ENCODE measurements around the gene FLOT1. TPM values are rescaled to one million over a fixed set of nuclear protein-coding genes. Genes with fewer than 3 reads are reported as not detected.

The FLOT1 gene
- total RNA-seq, 2 experiments from 2014 or later = 66.7 to 108 TPM

DNA sequence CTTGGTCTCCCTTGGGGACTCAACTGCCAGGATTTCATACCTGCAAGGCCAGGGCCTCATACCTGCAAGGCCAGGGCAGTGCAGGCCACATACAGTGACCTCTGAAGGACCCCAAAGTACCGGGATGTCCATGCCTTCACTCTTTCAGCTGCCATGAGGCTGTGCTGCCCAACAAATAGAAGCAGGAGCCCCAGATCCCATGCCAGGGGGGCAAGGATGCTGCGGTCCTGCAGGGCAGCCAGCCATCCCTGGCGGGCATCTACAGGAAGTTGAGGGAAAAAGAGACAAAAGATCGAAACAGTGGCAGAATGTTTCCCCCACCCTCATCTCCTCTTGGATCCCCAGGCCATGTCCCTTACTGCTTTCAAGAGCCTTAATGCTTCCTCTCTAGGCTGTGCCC is 52.5 kb downstream of the FLOT1 start:
- peak overlapping the region; percentile 99 for H3K4me2 ChIP-seq (ENCODE audit: low read length)
- CTCF ChIA-PET (ENCODE audit: unreplicated experiment) = interaction anchor here (0.6 kb wide), 2 partner anchors 17 to 27 kb away, joined by 3 read pairs; partner anchors contain the start of gene DHX16
- no TSS peak for BruUV-seq (replicated peaks)
- H4K20me1 ChIP-seq (ENCODE audit: insufficient read depth, low read length) = peaks cover 2% of the 10 kb centered on the region; the same call in 1 of the 2 replicates
- intact Hi-C loops (cut with micrococcal nuclease; ENCODE audit: unreplicated experiment) = loop anchor here (5.0 to 10.0 kb wide), 2 partner anchors 73 to 805 kb away; partner anchors contain the start of genes MICB, MRPS18B and PPP1R10
- H2AFZ ChIP-seq (ENCODE audit: low read length) = no peak overlapping the region
- H3K4me1 ChIP-seq (ENCODE audit: insufficient read depth, low read length, poor library complexity, severe bottlenecking) = peaks cover 38% of the 10 kb centered on the region
- no peaks in the 10 kb centered on the region for H3K9me3 ChIP-seq (ENCODE audit: low read length)
- POLR2A ChIA-PET = interaction anchor here (2.0 to 6.3 kb wide), 2 partner anchors 23 to 30 kb away, joined by 10 to 71 read pairs; partner anchors contain the start of genes MDC1 and TUBB
- TF ChIP-seq CTCF (conservative IDR thresholded peaks at IDR 0.05; ENCODE audit: low read length) (no peak), EZH2phosphoT487 (IDR thresholded peaks at IDR 0.05; ENCODE audit: borderline replicate concordance, low read depth, low read length) (no peak)
- peak overlapping the region; percentile 95 for H3K4me3 ChIP-seq (ENCODE audit: low read depth, low read length, poor library complexity, severe bottlenecking)
- DNase-seq (ENCODE audit: low spot score) = no peak
- H3K9me2 ChIP-seq (ENCODE audit: insufficient read depth, low read length) = no peaks in the 10 kb centered on the region
- peak overlapping the region; percentile 95 for H3K27ac ChIP-seq (ENCODE audit: low read depth, low read length, poor library complexity, severe bottlenecking)
- H3K36me3 ChIP-seq (ENCODE audit: insufficient read depth, low read length) = peaks cover 14% of the 10 kb centered on the region
- H3K79me2 ChIP-seq (ENCODE audit: insufficient read depth, low read depth, low read length) = peaks cover 49% of the 10 kb centered on the region

DNA sequence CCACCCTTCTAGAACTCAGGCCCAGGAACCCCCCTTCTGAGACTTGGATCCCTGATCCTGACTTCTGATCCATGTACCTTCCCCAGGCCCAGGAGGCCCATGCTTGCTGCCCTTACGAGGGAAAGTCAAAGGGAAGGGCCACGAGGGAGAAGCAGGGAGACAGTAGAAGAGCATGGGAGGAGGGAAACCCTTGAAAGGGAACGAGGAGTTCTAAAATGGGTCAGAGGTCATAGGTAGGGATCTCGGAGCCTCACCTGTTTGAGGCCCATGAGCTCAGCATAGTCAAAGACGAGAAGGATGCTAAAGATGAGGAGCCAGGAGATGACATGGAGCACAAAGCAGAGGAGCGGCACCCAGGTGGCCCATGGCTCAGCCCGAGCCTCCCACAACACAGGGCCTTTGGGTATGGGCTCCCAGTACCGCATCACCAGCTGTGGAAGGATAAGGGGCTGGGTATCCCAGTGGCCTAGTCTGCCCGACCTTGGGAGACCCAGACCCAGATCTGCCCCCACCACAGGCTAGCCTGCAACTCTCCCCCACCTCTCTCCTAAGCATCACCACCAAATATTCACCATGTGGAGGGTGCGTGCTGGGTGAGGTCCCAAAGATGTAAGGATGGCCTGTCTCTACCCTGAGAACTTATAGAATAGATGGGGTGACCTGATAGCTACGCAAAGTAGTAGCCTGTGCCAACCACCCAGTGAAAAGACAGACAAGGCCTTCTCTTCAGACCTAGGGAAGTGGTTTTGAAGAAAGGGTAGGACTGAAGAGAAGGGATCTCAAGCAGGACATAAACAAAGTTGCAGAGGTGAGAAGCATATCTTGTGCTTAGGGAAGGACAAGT is 53.2 kb downstream of the FLOT1 start:
- Histone ChIP-seq H4K20me1 (ENCODE audit: insufficient read depth, low read length) (peaks cover 5% of the 10 kb centered on the region; the same call in 1 of the 2 replicates), H2AFZ (ENCODE audit: low read length) (no peak overlapping the region), H3K9me3 (ENCODE audit: low read length) (no peaks in the 10 kb centered on the region), H3K79me2 (ENCODE audit: insufficient read depth, low read depth, low read length) (peaks cover 56% of the 10 kb centered on the region), H3K9me2 (ENCODE audit: insufficient read depth, low read length) (no peaks in the 10 kb centered on the region), H3K4me1 (ENCODE audit: insufficient read depth, low read length, poor library complexity, severe bottlenecking) (peaks cover 38% of the 10 kb centered on the region), H3K4me3 (ENCODE audit: low read depth, low read length, poor library complexity, severe bottlenecking) (peak overlapping the region; percentile 95), H3K4me2 (ENCODE audit: low read length) (peak overlapping the region; percentile 99), H3K27ac (ENCODE audit: low read depth, low read length, poor library complexity, severe bottlenecking) (peak overlapping the region; percentile 95), H3K36me3 (ENCODE audit: insufficient read depth, low read length) (peaks cover 20% of the 10 kb centered on the region)
- ChIA-PET CTCF (ENCODE audit: unreplicated experiment) (interaction anchor here (0.6 to 1.6 kb wide), 7 partner anchors 10 to 42 kb away, joined by 3 to 5 read pairs (median 3); partner anchors contain the start of genes DHX16 and MDC1), POLR2A (interaction anchor here (0.7 to 6.3 kb wide), 6 partner anchors 9 to 43 kb away, joined by 3 to 71 read pairs (median 4); partner anchors contain the start of genes DHX16, MDC1 and TUBB)
- intact Hi-C loops (cut with micrococcal nuclease; ENCODE audit: unreplicated experiment) = loop anchor here (5.0 to 10.0 kb wide), 2 partner anchors 72 to 806 kb away; partner anchors contain the start of genes MICB, MRPS18B and PPP1R10
- peak; percentile 46 for DNase-seq (ENCODE audit: low spot score)
- no TSS peak for BruUV-seq (replicated peaks)
- TF ChIP-seq CTCF (conservative IDR thresholded peaks at IDR 0.05; ENCODE audit: low read length) = no peak; the same call in 1 of the 2 replicates
- TF ChIP-seq EZH2phosphoT487 (IDR thresholded peaks at IDR 0.05; ENCODE audit: borderline replicate concordance, low read depth, low read length) = no peak
